ENCODE results near the gene LOXL4.

Gene LOXL4

GRCh38 chr10:98263088-98263487 lies 4.9 kb downstream of the LOXL4 start:
- no peak for DNase-seq

DNA sequence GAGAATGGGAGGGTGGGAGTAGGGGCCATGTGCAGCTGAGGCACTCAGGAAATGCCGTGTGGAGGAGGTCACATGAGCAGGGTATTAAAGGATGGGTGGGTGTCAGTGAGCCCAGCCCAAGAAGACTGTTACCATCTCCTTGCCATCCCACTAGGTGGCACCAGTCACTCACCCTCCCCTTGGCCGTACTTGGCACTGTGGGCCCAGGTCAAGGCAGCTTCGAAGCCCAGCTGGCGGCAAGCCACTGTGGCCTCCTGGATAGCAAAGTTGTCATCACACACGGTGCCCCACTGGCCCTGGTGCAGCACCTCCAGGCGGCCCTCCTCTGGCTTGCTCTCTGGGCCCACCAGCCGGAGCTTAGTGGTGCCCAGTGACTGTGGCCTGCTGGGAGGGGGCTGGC lies 5.4 kb downstream of the LOXL4 start:
- no peak for DNase-seq

DNA sequence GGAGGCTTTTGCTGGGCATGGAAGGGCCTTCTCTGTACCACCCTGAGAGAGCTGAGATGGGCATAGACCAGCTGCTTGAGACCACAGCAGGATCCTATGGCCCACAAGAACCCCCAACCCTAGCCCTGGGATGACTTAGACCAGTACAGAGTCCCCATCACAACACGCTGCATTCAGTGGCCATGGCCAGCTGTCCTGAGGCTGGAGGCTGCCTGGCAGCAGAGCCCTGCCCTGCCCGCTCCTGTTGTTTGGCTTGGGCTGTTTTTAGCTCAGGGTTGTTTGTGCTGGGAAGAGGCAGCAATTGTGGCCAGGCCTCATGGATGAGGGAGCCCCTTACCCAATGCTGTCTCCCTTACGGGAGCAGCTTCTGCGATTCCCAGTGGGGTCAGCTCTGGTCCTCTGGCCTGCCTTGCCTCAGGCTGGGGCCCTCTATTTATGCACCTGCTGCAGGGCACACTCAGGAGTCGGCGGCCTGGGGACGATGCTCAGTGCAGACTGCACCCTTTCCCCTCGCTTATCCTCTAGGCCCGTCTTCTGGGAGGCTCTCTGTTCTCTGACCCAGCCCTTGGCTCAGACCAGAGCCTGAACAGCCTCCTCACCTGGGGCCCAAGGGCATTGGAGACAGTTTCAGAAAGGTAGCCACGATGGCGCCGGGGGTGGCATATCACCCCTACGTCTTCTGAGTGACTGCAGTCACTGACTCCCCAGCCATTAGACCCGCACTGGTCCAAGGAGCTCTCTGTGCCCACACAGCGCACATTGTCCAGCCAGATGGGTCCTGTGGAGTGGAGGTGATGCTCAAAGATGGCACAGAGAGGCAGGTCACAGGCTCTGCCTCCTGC lies 6.3 kb downstream of the LOXL4 start:
- DNase-seq, result no peak

- DNase-seq, result no peak
Observed at GRCh38 chr10:98260752-98261151, 7.2 kb downstream of the LOXL4 start.

DNA sequence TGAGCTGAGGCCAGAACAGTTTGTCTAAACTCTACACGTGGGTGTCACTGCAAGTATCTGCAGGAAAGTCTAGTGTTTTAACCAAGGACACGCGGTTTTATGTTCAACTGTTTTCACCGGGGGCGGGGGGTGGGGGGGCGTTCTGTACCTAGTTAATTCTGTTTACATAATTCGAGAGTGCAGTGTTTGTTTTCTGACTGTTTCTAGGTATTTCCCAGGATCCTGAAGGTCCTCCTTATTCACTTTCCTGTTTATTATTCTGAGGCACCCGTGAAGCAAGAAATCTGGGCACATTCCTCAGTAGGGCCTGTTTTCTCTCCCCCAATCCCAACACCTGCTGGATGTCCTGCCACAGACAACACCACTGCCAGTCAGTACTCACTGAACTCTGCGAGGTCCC lies 7.6 kb downstream of the LOXL4 start:
- no peak for DNase-seq

DNA sequence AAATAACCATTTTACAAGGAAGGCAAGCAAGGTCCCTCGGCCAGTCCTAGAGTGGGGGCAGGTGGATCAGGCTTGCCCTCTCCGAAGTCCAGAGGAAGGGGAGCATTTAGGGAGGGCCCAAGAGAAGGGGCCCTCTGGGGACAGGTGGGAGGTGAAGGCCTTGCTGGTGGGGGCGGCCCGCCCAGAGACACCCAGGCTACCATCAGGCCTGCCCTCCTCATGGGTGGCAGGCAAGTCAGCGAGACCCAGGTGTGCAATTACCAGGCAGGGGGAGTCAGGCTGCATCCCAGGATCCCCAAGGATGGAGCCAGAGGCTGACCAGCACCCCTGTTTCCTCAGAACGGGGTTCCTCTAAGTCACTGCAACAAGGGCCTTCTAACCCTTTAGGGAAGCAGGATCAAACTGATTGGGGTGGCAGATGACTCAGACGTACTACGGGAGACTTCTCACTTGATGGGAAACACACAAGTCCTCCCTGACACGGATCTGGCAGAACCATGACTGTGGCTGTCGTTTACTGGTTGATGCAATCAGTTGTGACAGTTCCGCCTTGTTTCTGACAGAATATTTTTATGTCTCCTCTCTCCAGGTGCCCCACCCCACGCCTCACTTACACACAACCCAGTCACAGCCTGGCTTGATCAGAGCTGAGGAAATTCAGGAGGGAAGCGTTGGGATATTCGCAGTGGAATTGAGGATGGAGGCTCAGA lies 8.2 kb downstream of the LOXL4 start:
- DNase-seq, result no peak

DNA sequence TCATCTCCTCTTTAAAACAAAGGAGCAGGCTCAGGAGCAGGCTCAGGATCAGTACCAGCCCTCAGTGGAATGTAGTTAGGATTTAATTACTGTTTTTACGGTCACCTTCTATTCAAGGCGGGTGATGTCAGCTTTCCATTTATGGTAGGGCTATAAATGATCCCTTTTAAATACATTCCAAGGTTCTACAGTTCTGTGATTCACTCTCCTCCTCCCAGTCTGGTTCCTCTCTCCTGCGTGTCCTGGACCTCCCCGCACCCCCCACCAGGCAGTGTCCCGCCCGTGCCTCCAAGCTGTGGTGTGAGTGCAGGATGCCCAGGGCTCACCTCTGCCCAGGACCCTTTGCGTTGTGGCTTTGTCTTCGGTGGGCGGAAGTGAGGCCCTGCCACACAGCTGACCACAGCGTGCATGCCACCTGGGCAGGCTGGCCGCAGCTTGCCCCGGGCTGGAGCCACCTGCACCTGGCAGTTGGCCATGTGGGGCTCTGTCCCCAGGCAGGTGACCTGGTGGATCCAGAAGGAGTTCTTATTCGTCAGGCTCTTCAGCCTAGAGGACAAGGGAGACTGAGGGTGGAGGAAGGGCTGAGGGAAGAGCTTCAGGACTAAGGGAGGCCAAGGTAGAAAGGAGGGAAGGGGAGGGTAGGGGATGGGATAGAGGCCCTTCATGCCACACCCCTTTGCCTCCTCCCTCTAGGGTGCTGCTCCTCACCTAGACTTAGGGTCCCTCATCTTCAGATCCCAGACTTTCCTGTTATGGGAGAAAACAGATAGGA lies 9.1 kb downstream of the LOXL4 start:
- DNase-seq, result no peak

- no peak for DNase-seq
Observed at GRCh38 chr10:98257961-98258360, 10.0 kb downstream of the LOXL4 start.

GRCh38 chr10:98257198-98257597 lies 10.8 kb downstream of the LOXL4 start:
- DNase-seq, result no peak

- DNase-seq, result no peak
Observed at GRCh38 chr10:98256692-98257091, 11.3 kb downstream of the LOXL4 start.

GRCh38 chr10:98255146-98255877 lies 12.7 kb downstream of the LOXL4 start:
- DNase-seq, result no peak

DNA sequence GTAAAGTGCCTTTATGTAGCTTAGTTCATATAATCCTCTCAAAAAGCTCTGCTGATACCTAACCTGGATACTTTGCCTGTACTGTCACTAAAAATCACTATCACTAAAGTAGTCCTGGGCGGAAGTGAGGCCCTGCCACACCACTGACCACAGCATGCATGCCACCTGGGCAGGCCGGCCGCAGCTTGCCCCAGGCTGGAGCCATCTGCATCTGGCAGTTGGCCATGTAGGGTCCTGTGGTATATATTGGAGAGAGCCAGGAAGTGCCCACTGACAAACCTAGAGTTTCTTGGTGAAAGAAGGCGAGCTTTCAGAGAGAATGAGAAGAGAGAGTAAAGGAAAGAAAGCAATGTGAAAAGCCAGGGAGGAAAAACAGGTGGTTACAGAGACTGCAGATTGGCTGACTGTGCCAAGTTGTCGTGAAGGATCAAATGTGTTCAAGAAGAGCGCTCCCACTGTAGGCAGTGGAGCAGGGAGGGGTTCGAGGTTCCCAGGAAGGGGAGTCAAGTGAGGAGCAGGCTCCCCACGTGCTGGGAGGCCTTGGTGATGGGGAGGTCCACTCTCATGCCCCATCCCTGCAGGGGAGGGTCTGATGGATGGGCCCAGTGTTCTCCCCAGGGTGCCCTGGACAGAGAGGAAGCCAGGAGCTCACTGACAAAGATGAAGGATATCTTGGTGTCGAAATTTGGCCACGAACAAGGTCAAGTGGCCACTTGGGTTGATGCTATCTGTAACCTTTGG lies 13.6 kb downstream of the LOXL4 start:
- no peak for DNase-seq

DNA sequence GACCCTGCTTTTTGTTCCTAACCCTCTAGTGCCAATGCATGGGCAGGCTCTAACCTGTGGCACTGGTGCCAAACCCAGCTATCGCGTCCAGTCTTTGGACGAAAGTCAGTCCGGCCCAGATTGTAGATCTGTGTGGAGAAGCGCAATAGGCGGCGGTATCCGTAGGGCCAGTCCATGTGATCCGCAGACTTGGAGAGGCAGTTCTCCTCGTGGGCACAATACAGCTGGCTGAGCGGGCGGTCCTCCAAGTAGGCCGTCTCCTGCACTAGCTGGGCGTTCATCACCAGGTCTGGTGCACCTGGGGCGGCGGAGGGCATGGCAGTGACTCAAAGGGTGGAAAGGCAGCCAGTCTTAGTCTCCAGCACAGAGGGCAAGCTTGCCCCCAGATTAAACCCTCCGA lies 14.5 kb downstream of the LOXL4 start:
- DNase-seq, result no peak

- DNase-seq, result no peak
Observed at GRCh38 chr10:98252464-98252863, 15.5 kb downstream of the LOXL4 start.

DNA sequence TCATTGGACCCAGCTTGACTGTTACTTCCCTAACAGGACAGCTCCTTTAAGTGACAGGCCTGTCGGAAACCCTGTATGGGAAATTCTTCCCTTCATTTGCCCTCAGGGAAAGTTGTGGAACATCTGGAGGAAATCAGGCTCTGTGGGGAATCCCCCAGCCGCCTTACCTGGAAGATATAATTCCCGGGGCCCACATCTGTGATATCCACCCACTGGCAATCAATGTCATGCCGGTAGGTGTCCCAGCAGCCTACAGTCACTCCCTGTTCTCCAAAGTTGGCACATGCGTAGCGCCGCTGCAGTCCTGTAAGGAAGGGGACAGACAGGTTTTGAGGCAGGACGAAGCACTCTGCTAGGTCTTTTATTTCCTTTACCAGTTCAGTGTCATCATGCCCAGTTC lies 16.6 kb downstream of the LOXL4 start:
- DNase-seq, result no peak

DNA sequence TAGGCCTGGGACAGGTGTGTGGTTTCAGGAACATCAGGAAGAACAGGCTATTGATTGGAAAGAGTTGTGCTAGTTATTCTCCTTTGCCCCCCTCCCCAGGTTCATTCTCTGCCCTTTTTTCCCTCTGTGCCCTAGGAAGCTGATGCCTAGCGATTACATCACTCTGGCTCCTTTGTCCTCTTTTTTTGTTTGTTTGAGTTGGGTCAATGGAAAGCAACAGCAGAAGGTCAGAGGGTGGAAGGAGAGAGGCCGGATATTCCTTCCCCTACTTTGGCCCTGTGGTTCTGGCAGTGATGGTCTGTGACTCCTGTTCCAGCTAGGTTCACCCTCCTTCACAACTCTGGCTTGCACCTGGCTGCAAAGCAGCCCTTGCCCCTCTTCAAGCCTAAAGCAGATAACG lies 18.9 kb downstream of the LOXL4 start:
- DNase-seq, result no peak

- DNase-seq, result no peak
Observed at GRCh38 chr10:98248018-98248417, 20.0 kb downstream of the LOXL4 start.

DNA sequence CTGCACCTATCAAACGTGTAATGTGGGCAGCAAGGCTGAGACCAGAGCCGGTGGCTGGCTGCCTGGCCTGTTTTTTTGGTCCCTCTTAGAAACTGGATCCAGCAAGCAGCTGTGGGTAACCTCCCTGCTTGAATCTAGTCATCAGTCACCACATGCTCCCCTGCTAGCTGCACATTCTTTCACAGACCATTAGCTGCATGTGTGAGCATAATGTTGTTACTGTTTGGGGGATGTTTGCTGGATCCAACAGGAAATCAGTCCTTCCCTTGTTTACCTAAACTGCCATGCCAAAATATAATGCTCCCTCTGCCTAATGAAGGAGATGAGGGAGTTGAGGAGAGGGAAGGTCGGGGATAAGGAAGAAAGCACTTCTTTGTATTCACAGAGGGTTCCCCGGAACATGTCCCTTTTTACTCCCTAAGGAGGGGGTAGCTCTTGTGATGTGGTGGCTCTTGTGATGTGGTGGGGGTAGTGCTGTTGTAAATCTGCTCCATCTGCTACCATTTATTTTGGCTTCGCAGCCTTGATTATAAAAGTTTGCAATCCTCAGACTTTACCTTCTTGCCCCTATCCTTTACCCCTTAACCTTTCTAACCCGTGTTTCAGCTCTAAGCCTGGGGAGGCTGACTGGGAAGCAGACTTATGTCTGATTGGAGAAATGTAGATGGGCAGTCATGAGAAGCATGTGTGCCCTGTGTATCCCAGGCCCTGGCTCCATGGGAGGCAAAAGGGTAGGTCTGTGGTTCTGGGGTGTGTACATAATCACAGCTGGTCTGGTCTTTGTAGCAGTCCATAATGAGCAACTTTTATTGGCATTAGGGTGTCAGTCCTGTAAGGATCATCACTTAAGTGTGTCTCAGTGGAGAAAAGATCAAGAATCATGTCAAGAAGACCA lies 20.8 kb downstream of the LOXL4 start:
- DNase-seq, result peak; percentile 77

GRCh38 chr10:98244586-98244985 lies 23.4 kb downstream of the LOXL4 start:
- no peak for DNase-seq

DNA sequence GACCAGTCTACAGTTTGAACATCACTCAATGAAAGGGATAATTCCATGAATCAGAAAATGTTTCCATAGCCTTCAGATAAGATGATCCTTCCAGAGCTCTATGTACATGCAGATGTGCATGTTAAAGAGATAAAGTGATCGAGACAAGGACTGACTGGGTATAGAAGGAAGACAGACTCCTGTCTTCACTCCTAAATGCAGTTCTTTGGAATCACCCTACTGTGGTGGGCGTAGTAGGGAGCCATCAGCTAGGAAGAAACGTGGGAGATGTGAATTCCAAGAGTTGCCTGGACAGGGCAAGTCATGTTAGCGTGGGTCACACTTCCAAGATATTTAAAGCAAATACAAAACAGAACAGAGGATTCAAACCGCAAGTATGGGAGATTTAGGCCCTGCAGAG lies 23.9 kb downstream of the LOXL4 start:
- DNase-seq, result no peak

GRCh38 chr10:98242823-98243222 lies 25.2 kb downstream of the LOXL4 start:
- no peak for DNase-seq
